MM.1S (cell line): ENCODE data around the gene LKAAEAR1.

ENCODE experiments used
- DNase-seq: peaks from one replicate; pipeline ENCODE4 v3.0.0-alpha.2; 2015
- H2AFZ ChIP-seq: fragments of 300-600 bp; sonication (generic); 2 replicates; pipeline ENCODE4 v1.6.0; 2016; ENCODE audit warnings: antibody characterized with exemption, low read length
- H3F3A ChIP-seq: fragments of 300-600 bp; sonication (generic); 2 replicates; pipeline ENCODE4 v1.6.1; 2016; ENCODE audit warnings: mild to moderate bottlenecking, antibody characterized with exemption, low read length, moderate library complexity, mixed read lengths; ENCODE audit not compliant: insufficient read depth
- H3K27ac ChIP-seq: fragments of 300-600 bp; sonication (generic); 2 replicates; pipeline ENCODE4 v1.5.1; 2016; ENCODE audit warnings: mild to moderate bottlenecking, low read length
- H3K27me3 ChIP-seq: fragments of 300-600 bp; sonication (generic); replicated peaks from 2 replicates; pipeline ENCODE4 v1.6.0; 2016; ENCODE audit warnings: low read length; ENCODE audit not compliant: insufficient read depth
- H3K36me3 ChIP-seq: fragments of 300-600 bp; sonication (generic); replicated peaks from 2 replicates; pipeline ENCODE4 v1.6.1; 2016; ENCODE audit warnings: mild to moderate bottlenecking, low read length, mixed read lengths; ENCODE audit not compliant: insufficient read depth
- H3K4me1 ChIP-seq: fragments of 300-600 bp; sonication (generic); 2 replicates; pipeline ENCODE4 v1.6.1; 2016; ENCODE audit warnings: low read length, mixed read lengths
- H3K4me2 ChIP-seq: fragments of 300-600 bp; sonication (generic); 2 replicates; pipeline ENCODE4 v1.6.0; 2016; ENCODE audit warnings: low read depth, low read length
- H3K4me3 ChIP-seq: fragments of 300-600 bp; sonication (generic); 2 replicates; pipeline ENCODE4 v1.5.1; 2016; ENCODE audit warnings: low read length, mixed read lengths
- H3K79me2 ChIP-seq: fragments of 300-600 bp; sonication (generic); 2 replicates; pipeline ENCODE4 v1.6.1; 2016; ENCODE audit warnings: mixed run types, low read length, mixed read lengths
- H3K9ac ChIP-seq: fragments of 300-600 bp; sonication (generic); 2 replicates; pipeline ENCODE4 v1.6.1; 2016; ENCODE audit warnings: low read length, mixed read lengths
- H3K9me2 ChIP-seq: fragments of 300-600 bp; sonication (generic); replicated peaks from 2 replicates; pipeline ENCODE4 v1.6.1; 2016; ENCODE audit warnings: mild to moderate bottlenecking, low read length, mixed read lengths; ENCODE audit not compliant: insufficient read depth
- H3K9me3 ChIP-seq: fragments of 300-600 bp; sonication (generic); replicated peaks from 2 replicates; pipeline ENCODE4 v1.6.1; 2016; ENCODE audit warnings: mild to moderate bottlenecking, low read length, mixed read lengths; ENCODE audit not compliant: insufficient read depth
- H4K20me1 ChIP-seq: fragments of 300-600 bp; sonication (generic); 2 replicates; pipeline ENCODE4 v1.6.1; 2016; ENCODE audit warnings: mild to moderate bottlenecking, low read length, moderate library complexity, mixed read lengths; ENCODE audit not compliant: insufficient read depth
- EZH2 ChIP-seq: fragments of 300-600 bp; sonication (generic); optimal IDR thresholded peaks from 2 replicates; pipeline ENCODE3; 2017; ENCODE audit warnings: low read depth, mild to moderate bottlenecking, antibody characterized with exemption, low read length, mixed read lengths
- EZH2phosphoT487 ChIP-seq: fragments of 300-600 bp; sonication (generic); IDR thresholded peaks from 2 replicates; pipeline ENCODE4 v1.6.1; 2018; ENCODE audit warnings: antibody characterized with exemption, low read length
- TF ChIP-seq, protein P1 (sequence below): fragments of 300-600 bp; sonication (generic); IDR thresholded peaks from 2 replicates; pipeline ENCODE4 v1.5.1; 2016; ENCODE audit warnings: antibody characterized with exemption, low read length, mixed read lengths

LKAAEAR1 gene

DNA sequence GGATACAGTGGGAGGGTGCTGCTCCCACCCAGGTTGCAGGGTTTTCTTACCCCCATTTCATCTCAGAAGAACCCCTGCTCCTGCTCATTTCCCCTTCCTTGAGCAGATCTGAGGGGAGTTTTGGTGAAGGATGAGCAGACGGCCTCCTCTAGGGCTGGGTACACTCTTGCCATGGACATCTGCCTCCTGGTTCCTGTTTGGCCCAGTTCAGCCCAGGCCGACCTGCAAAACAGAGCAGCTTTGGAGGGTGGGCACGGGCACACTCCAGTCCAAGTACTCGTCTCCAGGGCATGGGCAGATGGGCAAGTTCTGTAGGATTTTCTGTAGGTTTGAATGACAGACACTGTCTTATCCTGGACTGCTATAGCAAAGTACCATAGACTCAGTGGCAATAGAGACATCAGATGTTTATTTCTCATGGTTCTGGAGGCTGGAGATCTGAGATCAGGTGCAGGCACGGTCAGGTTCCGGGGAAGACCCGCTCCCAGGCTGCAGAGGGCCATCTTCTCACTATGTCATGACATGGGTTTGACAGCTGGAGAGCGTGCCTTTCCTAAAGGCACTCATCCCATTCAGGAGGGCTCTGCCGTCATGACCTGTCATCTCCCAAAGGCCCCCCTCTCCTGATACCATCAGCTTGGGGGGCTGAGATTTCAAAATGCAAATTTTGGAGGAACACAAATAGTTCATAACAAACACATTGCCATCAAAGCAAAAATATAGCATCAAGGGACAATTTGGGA, 16.9 kb upstream of the LKAAEAR1 start:
- DNase-seq = no peak

DNA sequence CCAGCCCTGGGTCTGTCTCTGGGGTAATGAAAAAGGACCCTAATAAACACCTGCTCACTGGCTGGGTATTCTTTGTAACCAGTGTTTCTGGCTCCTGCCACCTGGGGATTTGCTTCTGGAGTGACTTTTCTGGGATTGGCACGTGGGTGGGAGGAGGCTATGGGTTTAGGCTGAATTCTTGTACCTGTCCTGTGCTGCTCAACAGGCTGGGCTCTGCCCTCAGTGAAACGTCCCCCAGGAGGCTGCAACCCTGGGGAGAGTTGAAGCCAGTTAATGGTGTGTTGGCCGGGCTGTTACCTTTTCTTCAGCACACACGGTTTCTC, 16.3 kb upstream of the LKAAEAR1 start:
- no peak for DNase-seq
- Histone ChIP-seq H3K27ac (peak overlapping the region; percentile 21; the same call in 1 of the 2 replicates), H3K79me2 (no peaks in the 10 kb centered on the region), H3K9ac (no peak overlapping the region), H3K4me2 (no peak overlapping the region), H3K9me2 (no peaks in the 10 kb centered on the region), H3K9me3 (no peaks in the 10 kb centered on the region), H3K36me3 (no peaks in the 10 kb centered on the region), H3K4me1 (peaks cover 13% of the 10 kb centered on the region), H4K20me1 (no peaks in the 10 kb centered on the region), H3F3A (no peaks in the 10 kb centered on the region), H3K27me3 (peaks cover 77% of the 10 kb centered on the region), H2AFZ (no peak overlapping the region), H3K4me3 (no peak overlapping the region)
- TF ChIP-seq, protein P1, sequence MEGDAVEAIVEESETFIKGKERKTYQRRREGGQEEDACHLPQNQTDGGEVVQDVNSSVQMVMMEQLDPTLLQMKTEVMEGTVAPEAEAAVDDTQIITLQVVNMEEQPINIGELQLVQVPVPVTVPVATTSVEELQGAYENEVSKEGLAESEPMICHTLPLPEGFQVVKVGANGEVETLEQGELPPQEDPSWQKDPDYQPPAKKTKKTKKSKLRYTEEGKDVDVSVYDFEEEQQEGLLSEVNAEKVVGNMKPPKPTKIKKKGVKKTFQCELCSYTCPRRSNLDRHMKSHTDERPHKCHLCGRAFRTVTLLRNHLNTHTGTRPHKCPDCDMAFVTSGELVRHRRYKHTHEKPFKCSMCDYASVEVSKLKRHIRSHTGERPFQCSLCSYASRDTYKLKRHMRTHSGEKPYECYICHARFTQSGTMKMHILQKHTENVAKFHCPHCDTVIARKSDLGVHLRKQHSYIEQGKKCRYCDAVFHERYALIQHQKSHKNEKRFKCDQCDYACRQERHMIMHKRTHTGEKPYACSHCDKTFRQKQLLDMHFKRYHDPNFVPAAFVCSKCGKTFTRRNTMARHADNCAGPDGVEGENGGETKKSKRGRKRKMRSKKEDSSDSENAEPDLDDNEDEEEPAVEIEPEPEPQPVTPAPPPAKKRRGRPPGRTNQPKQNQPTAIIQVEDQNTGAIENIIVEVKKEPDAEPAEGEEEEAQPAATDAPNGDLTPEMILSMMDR = no peak
- no peak for TF ChIP-seq EZH2
- TF ChIP-seq EZH2phosphoT487 = no peak

More for the DNA sequence above, 16.9 kb upstream of the LKAAEAR1 start:
- Histone ChIP-seq H3K4me3 (no peak overlapping the region), H4K20me1 (no peaks in the 10 kb centered on the region), H3K4me2 (no peak overlapping the region), H3K9me2 (no peaks in the 10 kb centered on the region), H3K9me3 (no peaks in the 10 kb centered on the region), H3K4me1 (peaks cover 13% of the 10 kb centered on the region), H3K36me3 (no peaks in the 10 kb centered on the region), H3K9ac (no peak overlapping the region), H2AFZ (no peak overlapping the region), H3K27me3 (peaks cover 76% of the 10 kb centered on the region), H3K27ac (no peak overlapping the region), H3F3A (no peaks in the 10 kb centered on the region), H3K79me2 (no peaks in the 10 kb centered on the region)
- TF ChIP-seq EZH2 (no peak), EZH2phosphoT487 (no peak)
- TF ChIP-seq, protein P1 = no peak

DNA sequence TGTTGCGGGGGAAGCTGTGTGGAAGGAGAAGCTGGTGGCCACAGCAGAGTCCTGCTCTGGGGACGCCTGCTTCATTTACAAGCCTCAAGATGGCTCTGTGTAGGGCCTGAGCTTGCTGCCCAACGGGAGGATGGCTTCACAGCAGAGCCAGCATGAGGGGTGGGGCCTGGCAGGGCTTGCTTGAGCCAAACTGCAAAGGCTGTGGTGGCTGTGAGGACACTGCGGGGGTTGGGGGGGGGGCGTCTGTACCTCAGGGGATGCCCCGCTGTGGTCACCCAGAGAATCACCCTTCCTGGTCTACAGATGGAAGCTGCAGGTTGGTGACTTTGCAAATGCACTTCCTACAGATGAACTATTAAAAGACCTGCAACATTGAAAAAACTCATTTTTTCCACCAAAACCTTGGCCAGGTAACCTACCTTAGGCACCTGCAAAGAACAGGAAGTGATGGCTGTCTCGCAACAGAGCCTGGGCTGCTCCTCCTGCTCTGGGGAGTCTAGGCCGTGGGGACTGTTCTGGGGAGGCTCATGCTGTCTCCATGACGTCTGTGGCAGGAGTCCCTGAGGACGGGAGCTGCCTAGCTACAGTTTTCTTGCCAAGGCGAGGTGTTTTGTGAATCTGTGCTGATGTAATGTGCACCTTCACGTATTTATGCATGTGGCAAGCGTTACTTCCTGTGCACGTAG, 15.8 kb upstream of the LKAAEAR1 start:
- no peaks in the 10 kb centered on the region for H3K9me2 ChIP-seq
- DNase-seq = peak; percentile 25
- H2AFZ ChIP-seq = no peak overlapping the region
- no peaks in the 10 kb centered on the region for H3F3A ChIP-seq
- H3K9ac ChIP-seq = no peak overlapping the region
- no peaks in the 10 kb centered on the region for H3K36me3 ChIP-seq
- no peaks in the 10 kb centered on the region for H4K20me1 ChIP-seq
- H3K27ac ChIP-seq = peak overlapping the region; percentile 21; the same call in 1 of the 2 replicates
- TF ChIP-seq EZH2 = no peak
- TF ChIP-seq, protein P1 = no peak
- TF ChIP-seq EZH2phosphoT487 = no peak
- no peak overlapping the region for H3K4me3 ChIP-seq
- H3K79me2 ChIP-seq = no peaks in the 10 kb centered on the region
- peaks cover 77% of the 10 kb centered on the region for H3K27me3 ChIP-seq
- H3K9me3 ChIP-seq = no peaks in the 10 kb centered on the region
- peaks cover 13% of the 10 kb centered on the region for H3K4me1 ChIP-seq
- H3K4me2 ChIP-seq = peak overlapping the region; percentile 25; the same call in 1 of the 2 replicates
